ENCODE results near the gene PCYOX1L.
A peak's percentile ranks its signal among the peaks of the same experiment; 100 is the strongest.

Gene PCYOX1L

DNA sequence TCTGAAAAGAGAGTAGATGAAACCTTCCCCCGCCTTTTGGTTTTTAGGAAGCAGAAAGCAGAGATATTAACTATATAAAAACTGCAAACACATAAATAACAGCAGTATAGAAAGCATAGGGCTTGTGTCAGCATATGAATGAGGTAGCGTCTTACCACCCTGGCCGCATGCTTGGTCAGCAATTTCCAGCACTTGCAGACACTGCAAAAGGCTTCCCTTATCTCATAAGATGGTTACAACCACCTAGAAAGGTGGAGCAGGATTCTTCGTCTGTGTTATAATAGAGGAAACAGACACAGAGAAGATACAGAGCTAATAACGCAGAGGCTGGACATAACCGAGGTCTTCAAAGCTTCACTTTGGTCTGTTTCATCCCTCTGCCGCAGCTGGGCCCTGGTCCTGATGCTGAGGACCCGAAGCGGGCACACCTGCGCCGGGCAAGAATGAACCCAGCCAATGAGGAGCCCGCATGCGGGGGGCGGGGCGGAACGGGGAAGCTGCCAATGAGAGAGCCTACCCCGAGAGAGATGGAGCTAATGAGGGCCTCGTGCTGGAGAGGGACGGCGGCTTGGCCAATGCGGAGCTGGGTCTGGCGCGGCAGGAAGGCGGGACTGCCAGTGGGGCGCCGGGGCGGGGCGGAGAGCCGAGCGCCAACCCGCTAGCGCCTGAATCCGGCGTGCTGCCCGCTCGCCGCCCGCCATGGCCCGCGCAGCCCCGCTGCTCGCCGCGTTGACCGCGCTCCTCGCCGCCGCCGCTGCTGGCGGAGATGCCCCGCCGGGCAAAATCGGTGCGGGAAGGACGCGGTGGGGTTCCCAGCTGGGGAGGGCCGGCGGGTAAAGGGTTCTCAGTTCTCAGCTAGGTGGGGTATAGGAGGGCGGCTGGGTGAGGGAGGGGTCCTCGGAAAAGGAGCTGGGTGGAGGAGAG lies at the start of gene PCYOX1L:
Gene PCYOX1L, plus strand, starts transcription at position 677 of the 924 bp plus-strand sequence. Its CDS starts 23 bp downstream, at position 700.
- peak; percentile 95 for DNase-seq

DNA sequence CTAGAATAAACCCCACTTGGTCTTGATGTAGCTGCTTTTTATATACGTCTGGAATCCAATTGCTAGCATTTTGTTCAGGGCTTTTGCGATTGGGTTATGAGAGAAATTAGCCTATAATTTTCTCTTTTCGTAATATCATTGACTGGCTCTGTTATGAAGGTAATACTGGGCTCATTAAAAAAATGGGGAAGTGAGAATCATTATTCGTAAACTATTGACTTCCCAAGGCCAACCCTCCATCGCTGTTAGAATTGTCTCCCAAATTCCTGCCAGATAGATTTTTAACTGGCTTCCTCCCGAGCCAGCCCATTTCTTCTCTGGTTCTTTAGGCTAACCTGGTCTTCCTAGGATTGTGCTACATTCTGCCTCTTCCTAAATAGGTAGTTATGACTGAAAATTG lies 48.5 kb upstream of the PCYOX1L start:
- no peak for DNase-seq

DNA sequence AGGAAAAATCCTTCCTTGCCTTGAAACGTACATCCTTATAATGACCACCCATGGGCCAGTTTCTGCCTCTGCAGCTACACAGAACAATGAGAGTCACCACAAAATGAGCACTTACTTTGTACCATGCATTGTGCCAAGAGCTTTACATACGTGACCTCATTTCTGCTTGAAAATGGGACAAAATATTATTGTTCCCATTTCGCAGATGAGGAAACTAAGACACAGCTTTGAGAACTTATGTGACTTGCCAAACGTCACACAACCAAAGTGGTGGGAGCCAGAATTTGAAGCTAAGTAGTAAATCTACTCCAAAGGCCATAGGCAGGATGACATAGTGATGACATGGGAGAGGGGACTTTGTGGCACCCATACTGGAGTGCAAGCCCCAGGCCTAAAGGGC lies 47.4 kb upstream of the PCYOX1L start:
- DNase-seq, result no peak

DNA sequence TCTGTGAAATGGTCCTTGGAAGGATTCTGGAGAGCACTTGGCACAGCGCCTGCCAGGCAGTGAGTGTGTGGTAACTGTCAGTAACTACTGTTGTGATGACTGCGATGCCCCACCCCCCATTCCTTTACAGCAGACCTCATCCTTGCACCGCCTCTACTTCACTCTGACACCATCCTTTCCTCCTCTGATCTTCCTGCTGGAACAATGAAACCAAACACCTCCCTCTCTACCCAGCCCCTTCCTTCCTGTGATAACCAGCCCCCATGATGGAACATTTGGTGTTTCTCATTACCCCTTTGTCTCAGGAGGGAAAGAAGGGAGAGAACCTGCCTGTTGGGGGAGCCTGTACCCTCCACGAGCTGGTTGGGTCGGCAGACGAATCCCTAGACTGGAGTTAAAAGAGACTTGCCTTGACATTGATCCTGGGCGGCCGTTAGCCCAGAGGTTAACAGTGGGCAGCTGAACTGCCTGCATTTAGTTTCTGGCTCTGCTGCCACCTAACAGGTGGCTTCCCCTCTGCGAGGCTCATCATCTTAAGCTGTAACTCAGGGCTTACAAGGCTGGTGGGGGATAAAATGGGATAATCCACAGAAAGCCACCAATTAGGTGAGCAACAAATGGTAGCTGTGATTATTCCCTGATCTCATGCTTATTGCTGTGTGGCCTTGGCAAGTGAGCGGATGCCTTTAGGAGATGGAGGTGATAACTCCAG lies 46.7 kb upstream of the PCYOX1L start:
- peak; percentile 83 for DNase-seq

DNA sequence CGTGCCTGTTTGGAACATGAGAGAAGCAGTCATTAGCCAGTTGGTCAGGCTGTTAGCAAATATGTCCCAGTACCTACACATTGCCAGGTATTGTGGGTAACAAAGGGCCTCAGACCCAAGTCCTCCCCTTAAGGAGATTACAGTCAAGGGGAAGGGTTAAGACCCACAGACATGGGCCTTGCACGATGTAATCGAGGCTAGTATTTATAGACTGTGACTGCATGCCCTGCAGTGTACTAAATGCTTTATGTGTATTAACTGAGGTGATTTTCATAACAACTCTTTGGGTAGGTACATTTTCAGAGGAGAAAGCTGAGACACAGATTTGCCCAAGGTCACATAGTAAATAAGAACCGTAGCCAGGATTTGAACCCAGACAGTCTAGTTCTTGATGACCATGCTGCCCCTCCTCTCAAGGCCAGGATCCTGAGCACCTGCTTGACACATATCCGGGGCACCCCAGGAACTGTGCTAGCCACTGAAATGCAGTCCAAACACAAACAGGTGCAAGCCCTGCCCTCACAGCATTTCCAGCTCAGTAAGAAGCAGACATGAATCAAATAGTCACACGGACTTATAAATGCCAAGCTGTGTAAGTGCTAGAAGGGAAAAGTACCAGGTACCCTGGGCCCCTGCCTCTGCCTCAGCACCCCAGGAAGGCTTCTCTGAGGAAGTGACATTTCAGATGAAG lies 44.5 kb upstream of the PCYOX1L start:
- DNase-seq, result no peak

GRCh38 chr5:149314571-149315111 lies 43.2 kb upstream of the PCYOX1L start:
- DNase-seq, result no peak

DNA sequence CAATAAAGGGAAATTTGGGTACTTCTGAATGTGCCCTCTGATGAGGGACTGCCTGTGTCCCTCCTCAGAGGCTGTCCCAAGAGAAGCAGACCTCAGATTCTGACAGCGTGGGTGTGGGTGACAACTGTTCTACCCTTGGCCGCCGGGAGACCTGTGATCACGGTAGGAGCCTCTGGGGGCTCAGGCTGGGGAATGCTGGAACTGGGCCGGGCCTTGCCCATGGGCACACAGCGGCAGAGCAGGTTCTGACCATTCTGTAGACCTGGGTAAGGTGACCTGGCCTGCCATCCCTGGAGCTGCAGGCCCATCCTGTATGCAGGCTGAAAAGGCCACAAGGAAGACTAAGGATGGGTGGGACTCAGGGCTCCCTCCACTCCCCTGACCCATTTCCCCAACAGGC lies 42.1 kb upstream of the PCYOX1L start:
- no peak for DNase-seq

- peak; percentile 52 for DNase-seq
These were observed 40.4 kb upstream of the PCYOX1L start for GRCh38 chr5:149317281-149318048.

DNA sequence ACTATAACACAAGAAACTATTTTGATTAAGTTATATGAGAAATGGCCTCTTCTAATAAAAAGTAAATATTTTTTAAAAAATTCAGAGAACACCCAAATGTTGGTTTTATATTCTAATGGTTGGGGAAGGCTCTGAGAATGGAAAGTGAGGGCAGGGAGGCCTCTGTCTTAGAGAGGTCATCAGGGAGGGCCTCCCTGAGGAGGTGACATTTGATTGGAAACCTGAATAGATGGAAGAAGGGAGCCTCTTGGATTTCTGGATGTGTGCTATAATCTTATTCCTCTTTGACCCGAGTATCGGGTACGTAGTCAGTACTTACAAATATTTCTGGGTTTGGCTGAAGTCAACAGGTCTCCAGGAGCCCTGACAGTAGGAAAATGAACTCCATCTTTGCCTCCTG lies 38.7 kb upstream of the PCYOX1L start:
- no peak for DNase-seq

- DNase-seq, result peak; percentile 96
These were observed 37.0 kb upstream of the PCYOX1L start for GRCh38 chr5:149320791-149321330.

- no peak for DNase-seq
These were observed 35.3 kb upstream of the PCYOX1L start for GRCh38 chr5:149322518-149322917.

DNA sequence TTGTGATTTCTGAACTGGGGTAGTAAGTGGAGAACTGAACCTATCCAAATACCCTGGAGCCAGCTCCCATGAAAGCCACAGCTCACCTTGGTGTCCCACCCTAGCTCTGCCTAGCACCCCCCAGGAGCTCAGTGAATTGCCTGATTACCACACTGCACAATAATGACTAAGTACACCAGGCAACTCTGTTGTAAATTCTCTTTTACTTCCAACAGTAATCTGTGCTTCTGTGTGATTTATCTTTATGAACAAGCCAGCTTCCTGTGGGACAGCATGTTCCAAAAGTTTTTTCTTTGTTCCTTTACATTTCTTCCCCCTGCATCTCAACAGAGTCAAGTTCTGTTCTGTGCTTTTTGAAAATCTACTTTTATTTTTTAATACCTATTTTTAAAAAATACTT lies 34.6 kb upstream of the PCYOX1L start:
- DNase-seq, result no peak

GRCh38 chr5:149323621-149324205 lies 34.1 kb upstream of the PCYOX1L start:
- no peak for DNase-seq

DNA sequence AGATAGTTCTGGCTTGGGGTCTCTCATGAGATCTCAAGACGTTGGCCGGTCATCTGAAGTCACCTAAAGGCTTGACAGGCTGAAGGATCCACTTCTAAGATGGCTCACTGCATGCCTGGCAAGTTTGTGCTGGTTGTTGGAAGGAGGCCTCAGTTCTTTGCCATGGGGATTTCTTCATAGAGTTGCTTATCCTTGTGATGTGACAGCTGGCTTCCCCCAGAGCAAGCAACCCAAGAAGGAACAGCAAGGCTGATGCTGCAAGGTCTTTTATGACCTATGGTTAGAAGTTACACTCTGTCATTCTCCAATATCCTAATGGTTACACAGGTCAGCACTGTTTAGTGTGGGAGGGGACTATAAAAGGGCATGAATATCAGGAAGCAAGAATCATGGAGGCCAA lies 33.2 kb upstream of the PCYOX1L start:
- no peak for DNase-seq

DNA sequence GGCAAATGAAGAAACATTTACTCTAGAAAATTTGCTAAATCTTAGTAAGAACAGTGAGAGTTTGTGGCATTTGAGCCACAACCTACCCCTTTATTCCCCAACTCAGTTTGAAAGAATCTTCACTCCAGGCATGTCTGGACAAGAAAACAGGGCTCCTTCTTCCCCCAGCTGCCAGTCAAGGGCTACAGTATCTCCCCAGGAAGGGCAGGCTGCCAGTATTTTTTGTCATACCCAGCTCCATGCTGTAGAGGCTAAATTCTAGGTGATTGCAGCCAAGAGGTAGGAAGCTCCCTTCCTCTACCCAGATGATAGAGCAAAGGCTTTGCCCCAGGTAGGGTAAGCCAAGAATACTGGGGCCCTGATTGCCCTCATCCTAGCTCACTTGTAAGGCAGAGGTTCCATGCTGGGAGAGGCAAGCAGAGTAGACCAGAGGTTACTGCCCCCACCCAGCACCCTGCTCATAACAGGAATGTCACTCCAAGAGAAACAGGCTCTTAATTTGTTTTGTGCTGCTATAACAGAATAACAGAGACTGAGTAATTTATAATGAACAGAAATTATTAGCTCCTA lies 32.6 kb upstream of the PCYOX1L start:
- DNase-seq, result no peak

GRCh38 chr5:149325894-149326293 lies 32.0 kb upstream of the PCYOX1L start:
- no peak for DNase-seq

GRCh38 chr5:149326611-149327010 lies 31.2 kb upstream of the PCYOX1L start:
- DNase-seq, result no peak

DNA sequence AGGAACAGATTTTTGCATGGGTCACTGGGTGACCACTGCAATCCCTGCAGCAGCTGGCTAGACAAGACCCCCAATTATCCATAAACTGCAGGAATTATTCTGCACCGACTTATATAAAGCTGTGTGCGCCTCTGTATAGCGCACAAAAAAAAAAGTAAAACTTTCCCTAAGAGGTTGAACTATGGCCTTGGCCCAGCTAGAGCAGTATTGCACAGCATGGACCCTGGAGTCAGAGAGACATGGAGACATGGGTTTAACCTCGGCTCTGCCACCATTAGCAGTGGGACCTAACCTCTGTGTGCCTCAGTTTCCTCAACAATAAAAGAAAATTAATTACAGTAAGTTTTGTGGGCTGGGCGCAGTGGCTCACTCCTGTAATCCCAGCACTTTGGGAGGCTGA lies 29.7 kb upstream of the PCYOX1L start:
- no peak for DNase-seq

- peak; percentile 20 for DNase-seq
These were observed 24.0 kb upstream of the PCYOX1L start for GRCh38 chr5:149333711-149334443.

GRCh38 chr5:149337736-149338135 lies 20.1 kb upstream of the PCYOX1L start:
- no peak for DNase-seq

GRCh38 chr5:149338364-149338763 lies 19.5 kb upstream of the PCYOX1L start:
- no peak for DNase-seq
